Stimulated activated CD8-positive, alpha-beta memory T cell treated with anti-CD3 and anti-CD28 coated beads, Interleukin-7, amount 100 ng/mL, for 24 hours (primary cell): ENCODE data around the gene MTR.

Experiments
- DNase-seq: peaks from one replicate; pipeline ENCODE4 v3.0.0-alpha.2; 2020; ENCODE audit warnings: low read depth

The MTR gene

GRCh38 chr1:236864996-236865817, 70.1 kb downstream of the MTR start:
- DNase-seq: no peak

- no peak for DNase-seq
These were observed 70.7 kb downstream of the MTR start for GRCh38 chr1:236865818-236866155.

- DNase-seq: no peak
These were observed 73.8 kb downstream of the MTR start for GRCh38 chr1:236868625-236869467.

GRCh38 chr1:236869911-236870310, 74.8 kb downstream of the MTR start:
- DNase-seq: no peak

GRCh38 chr1:236870721-236871120, 75.6 kb downstream of the MTR start:
- DNase-seq: no peak

- DNase-seq: no peak
These were observed 77.1 kb downstream of the MTR start for GRCh38 chr1:236872075-236872666.

GRCh38 chr1:236875975-236876374, 80.9 kb downstream of the MTR start:
- DNase-seq: no peak

- no peak for DNase-seq
These were observed 82.6 kb downstream of the MTR start for GRCh38 chr1:236877661-236878060.

GRCh38 chr1:236880209-236880608, 85.1 kb downstream of the MTR start:
- no peak for DNase-seq

GRCh38 chr1:236882678-236883077, 87.6 kb downstream of the MTR start:
- DNase-seq: no peak

- no peak for DNase-seq
These were observed 91.1 kb downstream of the MTR start for GRCh38 chr1:236886199-236886598.

GRCh38 chr1:236887081-236887480, 92.0 kb downstream of the MTR start:
- DNase-seq: no peak

- no peak for DNase-seq
These were observed 93.0 kb downstream of the MTR start for GRCh38 chr1:236888126-236888525.

GRCh38 chr1:236888903-236889302, 93.8 kb downstream of the MTR start:
- DNase-seq: no peak

GRCh38 chr1:236890152-236891056, 95.3 kb downstream of the MTR start:
- DNase-seq: no peak

GRCh38 chr1:236893626-236894545, 98.8 kb downstream of the MTR start:
- no peak for DNase-seq

- DNase-seq: no peak
These were observed 100.7 kb downstream of the MTR start for GRCh38 chr1:236895665-236896387.

- no peak for DNase-seq
These were observed 101.6 kb downstream of the MTR start for GRCh38 chr1:236896716-236897115.

GRCh38 chr1:236904892-236905741, 110.0 kb downstream of the MTR start:
- no peak for DNase-seq
